Superior temporal gyrus (tissue), 1 donor: ENCODE results near the gene MIA.
"Not testable (repeated sequence)": the region's sequence is repeated elsewhere in the genome, so short reads cannot be mapped to it uniquely, and the experiment has no call there.

Experiments
- DNase-seq: peaks from one replicate; pipeline ENCODE4 v3.0.0-alpha.2; 2016; ENCODE audit errors: extremely low spot score

The MIA gene

GRCh38 chr19:40780582-40780981 lies 5.3 kb downstream of the MIA start:
- no peak for DNase-seq

GRCh38 chr19:40781140-40781539 lies 5.8 kb downstream of the MIA start:
- no peak for DNase-seq

- no peak for DNase-seq
These were observed 8.4 kb downstream of the MIA start for GRCh38 chr19:40783711-40784110.

- not testable (repeated sequence) for DNase-seq
These were observed 8.8 kb downstream of the MIA start for GRCh38 chr19:40784146-40784545.

- no peak for DNase-seq
These were observed 10.2 kb downstream of the MIA start for GRCh38 chr19:40785526-40785925.

- DNase-seq, result no peak
These were observed 11.0 kb downstream of the MIA start for GRCh38 chr19:40786060-40787037.

GRCh38 chr19:40791349-40791748 lies 16.0 kb downstream of the MIA start:
- no peak for DNase-seq

- DNase-seq, result no peak
These were observed 16.7 kb downstream of the MIA start for GRCh38 chr19:40791996-40792395.

GRCh38 chr19:40797166-40797962 lies 22.0 kb downstream of the MIA start:
- DNase-seq, result no peak

GRCh38 chr19:40797963-40798682 lies 22.8 kb downstream of the MIA start:
- DNase-seq, result peak; percentile 10

GRCh38 chr19:40798683-40799557 lies 23.6 kb downstream of the MIA start, which contains the start of gene EGLN2:
Gene EGLN2, plus strand, starts transcription at chr19:40799191. Its CDS starts 1,382 bp downstream, at chr19:40800573.
- peak; percentile 99 for DNase-seq

GRCh38 chr19:40799558-40800338 lies 24.4 kb downstream of the MIA start:
- peak; percentile 15 for DNase-seq

- DNase-seq, result no peak
These were observed 25.1 kb downstream of the MIA start for GRCh38 chr19:40800339-40800996.

GRCh38 chr19:40800997-40801377 lies 25.7 kb downstream of the MIA start:
- DNase-seq, result no peak

GRCh38 chr19:40801426-40802299 lies 26.3 kb downstream of the MIA start:
- no peak for DNase-seq

GRCh38 chr19:40802300-40803169 lies 27.2 kb downstream of the MIA start:
- no peak for DNase-seq

GRCh38 chr19:40803170-40803856 lies 28.0 kb downstream of the MIA start:
- DNase-seq, result no peak
